Measurements from ENCODE around the gene CLDN11. TPM values are rescaled to one million over a fixed set of nuclear protein-coding genes. Genes with fewer than 3 reads are reported as not detected.

CLDN11 gene
- total and polyA plus RNA-seq, 10 of the 15 experiments (the other 5 are each of a cell fraction or from before 2014, with no cell fraction given) = 0.15 TPM; not detected in 9

DNA sequence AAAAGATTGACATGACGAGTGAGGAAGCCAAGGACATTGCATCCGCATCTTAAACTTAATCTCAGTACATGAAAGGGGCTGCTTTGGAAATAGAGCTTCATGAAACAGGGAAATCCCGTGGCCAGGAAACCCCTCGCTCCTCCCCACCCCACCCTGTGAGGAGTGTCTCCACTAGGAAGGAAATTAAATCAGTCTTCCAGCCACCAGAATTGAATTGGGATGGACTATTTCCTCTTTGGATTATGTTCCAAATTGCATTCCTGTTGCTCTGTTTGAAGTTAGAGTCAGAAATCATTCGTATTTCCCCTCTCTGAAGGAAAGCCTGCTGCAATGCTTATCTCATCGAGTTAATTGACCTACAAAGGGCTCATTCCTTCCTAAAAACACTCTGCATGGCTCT, 35.8 kb downstream of the CLDN11 start:
- Histone ChIP-seq H3K27me3 (replicated peaks in 1 of 2; ENCODE audit: control insufficient read depth in 2 of 2, insufficient read depth in 2 of 2, low read length in 1 of 2) (peaks cover 0 to 2% of the 10 kb centered on the region in 2 experiments; a peak in 2 of 4 replicates), H2AFZ (ENCODE audit: control insufficient read depth, low read depth, low read length) (no peak overlapping the region), H3K79me2 (ENCODE audit: control insufficient read depth, insufficient read depth, low read length) (no peaks in the 10 kb centered on the region), H3K4me2 (ENCODE audit: control insufficient read depth, insufficient read depth) (no peak overlapping the region), H3K4me1 (ENCODE audit: control insufficient read depth, insufficient read depth, low read length) (no peaks in the 10 kb centered on the region), H4K20me1 (ENCODE audit: control insufficient read depth, insufficient read depth) (no peaks in the 10 kb centered on the region), H3K9me3 (replicated peaks; ENCODE audit: control insufficient read depth, insufficient read depth, low read length) (no peaks in the 10 kb centered on the region), H3K9ac (ENCODE audit: control insufficient read depth, insufficient read depth, low read length) (no peak overlapping the region), H3K4me3 (no peak overlapping the region), H3K36me3 (ENCODE audit: control insufficient read depth in 2 of 2, insufficient read depth in 2 of 2, low read length in 1 of 2) (no peaks in the 10 kb centered on the region), H3K27ac (ENCODE audit: control insufficient read depth, insufficient read depth) (no peak overlapping the region)
- in situ Hi-C loops (cut with MboI) = no loop called here
- intact Hi-C loops (cut with micrococcal nuclease; ENCODE audit: unreplicated experiment) = no loop called here
- no peak for FAIRE-seq
- DNase-seq (ENCODE audit: low read depth, low spot score) = no peak
- ATAC-seq = no peak
- WGBS (ENCODE audit: insufficient coverage, insufficient replicate concordance, low lambda C conversion rate, missing lambda C conversion rate) = 24% methylated on average over 6 of the region's 6 CpGs
- ChIA-PET POLR2A (no interaction called here), RAD21 (ENCODE audit: unreplicated experiment) (no interaction called here), CTCF (interaction anchor here (0.9 to 1.5 kb wide), 2 partner anchors 10 to 11 kb away, joined by 3 to 5 read pairs; no protein-coding TSS in a partner anchor), SMC1A (ENCODE audit: uncharacterized antibody, unreplicated experiment) (no interaction called here)
- TF ChIP-seq CUX1 (IDR thresholded peaks at IDR 0.05; ENCODE audit: insufficient replicate concordance, low read depth, low read length) (no peak), HCFC1 (IDR thresholded peaks at IDR 0.05; ENCODE audit: low read length) (no peak), NR2F1 (conservative IDR thresholded peaks at IDR 0.05) (no peak), SIX5 (IDR thresholded peaks at IDR 0.05; ENCODE audit: low read depth, low read length, severe bottlenecking) (no peak), SRF (IDR thresholded peaks at IDR 0.05; ENCODE audit: low read depth in 2 of 2, low read length in 2 of 2) (no peak), EGR1 (IDR thresholded peaks at IDR 0.05; ENCODE audit: borderline replicate concordance in 1 of 2, low read depth in 2 of 2, low read length in 2 of 2) (no peak), SP1 (IDR thresholded peaks at IDR 0.05; ENCODE audit: low read depth, low read length) (no peak), FOS (IDR thresholded peaks at IDR 0.05; ENCODE audit: borderline replicate concordance, extremely low read depth, insufficient read length) (no peak), BMI1 (IDR thresholded peaks at IDR 0.05; ENCODE audit: borderline replicate concordance) (no peak)
- no TSS peak for BruUV-seq (replicated peaks)
